GOT3 (cell line): ENCODE data around the gene FREY1.

Experiments used
- DNase-seq: peaks from one replicate; lab custom pipeline; 2025; ENCODE audit warnings: mixed read lengths; lab: John Stamatoyannopoulos, UW

The FREY1 gene

GRCh38 chr11:45928535-45929215, 21.6 kb upstream of the FREY1 start:
- DNase-seq, result no peak

- DNase-seq, result no peak
These were observed 20.8 kb upstream of the FREY1 start for GRCh38 chr11:45927684-45928413.

GRCh38 chr11:45927332-45927683, 20.2 kb upstream of the FREY1 start:
- no peak for DNase-seq

- DNase-seq, result no peak
These were observed 19.7 kb upstream of the FREY1 start for GRCh38 chr11:45926536-45927331.

GRCh38 chr11:45926001-45926401, 18.9 kb upstream of the FREY1 start:
- DNase-seq, result no peak

GRCh38 chr11:45925550-45925949, 18.5 kb upstream of the FREY1 start:
- DNase-seq, result no peak

GRCh38 chr11:45924927-45925326, 17.9 kb upstream of the FREY1 start:
- DNase-seq, result no peak

- DNase-seq, result no peak
These were observed 17.2 kb upstream of the FREY1 start for GRCh38 chr11:45924036-45924915.

- no peak for DNase-seq
These were observed 15.5 kb upstream of the FREY1 start, which contains the start of gene LARGE2 for GRCh38 chr11:45922425-45923082. Gene LARGE2 (plus strand): TSS chr11:45922656. CDS start chr11:45922883, 227 bp downstream.

- no peak for DNase-seq
These were observed 14.7 kb upstream of the FREY1 start for GRCh38 chr11:45921561-45922424.

GRCh38 chr11:45920531-45921477, 13.7 kb upstream of the FREY1 start:
- DNase-seq, result no peak

- no peak for DNase-seq
These were observed 12.9 kb upstream of the FREY1 start for GRCh38 chr11:45919806-45920530.

GRCh38 chr11:45918962-45919675, 12.0 kb upstream of the FREY1 start:
- DNase-seq, result no peak

- no peak for DNase-seq
These were observed 11.4 kb upstream of the FREY1 start for GRCh38 chr11:45918331-45918941.

- DNase-seq, result peak; percentile 89
These were observed 10.7 kb upstream of the FREY1 start, which contains the start of gene PEX16 for GRCh38 chr11:45917623-45918330. Gene PEX16 (minus strand): TSS chr11:45917877. CDS start chr11:45917811, 66 bp downstream.

GRCh38 chr11:45917286-45917622, 10.2 kb upstream of the FREY1 start:
- DNase-seq, result no peak

GRCh38 chr11:45915446-45915845, 8.4 kb upstream of the FREY1 start:
- DNase-seq, result no peak
